Measurements from ENCODE around the gene SRCIN1.

The SRCIN1 gene

GRCh38 chr17:38544839-38545209, 60.9 kb downstream of the SRCIN1 start:
- H3K27ac ChIP-seq (ENCODE audit: low read depth, low read length) = no peak overlapping the region
- H3K36me3 ChIP-seq (ENCODE audit: control insufficient read depth, low read length) = no peaks in the 10 kb centered on the region
- H3K4me1 ChIP-seq (ENCODE audit: control insufficient read depth, low read length) = no peaks in the 10 kb centered on the region
- H3K9me3 ChIP-seq (ENCODE audit: control insufficient read depth, insufficient read depth, low read length) = no peaks in the 10 kb centered on the region
- no peaks in the 10 kb centered on the region for H3F3A ChIP-seq (ENCODE audit: control insufficient read depth, insufficient read depth)
- H4K20me1 ChIP-seq (ENCODE audit: control insufficient read depth, insufficient read depth, low read depth, low read length) = no peaks in the 10 kb centered on the region
- H3K4me3 ChIP-seq (ENCODE audit: low read length) = no peak overlapping the region
- no peaks in the 10 kb centered on the region for H3K79me2 ChIP-seq (ENCODE audit: control insufficient read depth, low read length)
- TF ChIP-seq CTCF (IDR thresholded peaks at IDR 0.05; ENCODE audit: low read depth, low read length, poor library complexity, severe bottlenecking) (no peak), EZH2phosphoT487 (IDR thresholded peaks at IDR 0.05; ENCODE audit: borderline replicate concordance, low read length) (no peak)
- no peak overlapping the region for H3K4me2 ChIP-seq (ENCODE audit: low read length)
- peaks cover 16% of the 10 kb centered on the region for H3K27me3 ChIP-seq (ENCODE audit: control insufficient read depth, low read length)
- H3K9me2 ChIP-seq (replicated peaks; ENCODE audit: control insufficient read depth, low read length) = no peaks in the 10 kb centered on the region

GRCh38 chr17:38544175-38544838, 61.4 kb downstream of the SRCIN1 start:
- Histone ChIP-seq H3K4me3 (ENCODE audit: low read length) (no peak overlapping the region), H3K36me3 (ENCODE audit: control insufficient read depth, low read length) (no peaks in the 10 kb centered on the region), H4K20me1 (ENCODE audit: control insufficient read depth, insufficient read depth, low read depth, low read length) (no peaks in the 10 kb centered on the region), H3K27ac (ENCODE audit: low read depth, low read length) (no peak overlapping the region), H3K9me3 (ENCODE audit: control insufficient read depth, insufficient read depth, low read length) (no peaks in the 10 kb centered on the region), H3K27me3 (ENCODE audit: control insufficient read depth, low read length) (peaks cover 17% of the 10 kb centered on the region), H3K4me2 (ENCODE audit: low read length) (no peak overlapping the region), H3K4me1 (ENCODE audit: control insufficient read depth, low read length) (no peaks in the 10 kb centered on the region), H3F3A (ENCODE audit: control insufficient read depth, insufficient read depth) (no peaks in the 10 kb centered on the region), H3K79me2 (ENCODE audit: control insufficient read depth, low read length) (no peaks in the 10 kb centered on the region), H3K9me2 (replicated peaks; ENCODE audit: control insufficient read depth, low read length) (no peaks in the 10 kb centered on the region)
- TF ChIP-seq CTCF (IDR thresholded peaks at IDR 0.05; ENCODE audit: low read depth, low read length, poor library complexity, severe bottlenecking) = no peak
- no peak for TF ChIP-seq EZH2phosphoT487 (IDR thresholded peaks at IDR 0.05; ENCODE audit: borderline replicate concordance, low read length)

- no peak overlapping the region for H3K27ac ChIP-seq (ENCODE audit: low read depth, low read length)
- no peak overlapping the region for H3K4me2 ChIP-seq (ENCODE audit: low read length)
- TF ChIP-seq CTCF (IDR thresholded peaks at IDR 0.05; ENCODE audit: low read depth, low read length, poor library complexity, severe bottlenecking) (no peak), EZH2phosphoT487 (IDR thresholded peaks at IDR 0.05; ENCODE audit: borderline replicate concordance, low read length) (no peak)
- no peaks in the 10 kb centered on the region for H3F3A ChIP-seq (ENCODE audit: control insufficient read depth, insufficient read depth)
- H3K4me1 ChIP-seq (ENCODE audit: control insufficient read depth, low read length) = no peaks in the 10 kb centered on the region
- H3K4me3 ChIP-seq (ENCODE audit: low read length) = no peak overlapping the region
- no peaks in the 10 kb centered on the region for H3K79me2 ChIP-seq (ENCODE audit: control insufficient read depth, low read length)
- no peaks in the 10 kb centered on the region for H4K20me1 ChIP-seq (ENCODE audit: control insufficient read depth, insufficient read depth, low read depth, low read length)
- H3K36me3 ChIP-seq (ENCODE audit: control insufficient read depth, low read length) = no peaks in the 10 kb centered on the region
- H3K27me3 ChIP-seq (ENCODE audit: control insufficient read depth, low read length) = peaks cover 22% of the 10 kb centered on the region
- no peaks in the 10 kb centered on the region for H3K9me3 ChIP-seq (ENCODE audit: control insufficient read depth, insufficient read depth, low read length)
- no peaks in the 10 kb centered on the region for H3K9me2 ChIP-seq (replicated peaks; ENCODE audit: control insufficient read depth, low read length)
These were observed 62.2 kb downstream of the SRCIN1 start for GRCh38 chr17:38543403-38544174.

Data from DOHH2 (cell line).